ENCODE results near the gene TXNRD1. TPM values are rescaled to one million over a fixed set of nuclear protein-coding genes. Genes with fewer than 3 reads are reported as not detected.
A peak's percentile ranks its signal among the peaks of the same experiment; 100 is the strongest.
"Not testable (repeated sequence)": the region's sequence is repeated elsewhere in the genome, so short reads cannot be mapped to it uniquely, and the experiment has no call there.

The TXNRD1 gene
- total and polyA plus RNA-seq, 11 donors: 26.6 to 384 (median 90.8) TPM

GRCh38 chr12:104294158-104294859, 78.7 kb downstream of the TXNRD1 start:
- peak in 2 of 5 donors; percentile 20 to 35 for DNase-seq
- peaks cover 2 to 86% (median 66%) of the 10 kb centered on the region in 9 donors for H3K36me3 ChIP-seq
- peak overlapping the region in 1 of 12 donors; percentile 11 for H3K27ac ChIP-seq

GRCh38 chr12:104294927-104295668, 79.5 kb downstream of the TXNRD1 start:
- intact Hi-C loops (cut with DNase I): loop anchor here in 2 of 10 donors (2.0 to 5.0 kb wide), 2 partner anchors 78 to 80 kb away; partner anchors contain the start of gene TXNRD1 (in 2 of the 2)
- no peak for ATAC-seq
- TF ChIP-seq CTCF (IDR thresholded peaks at IDR 0.05): no peak
- TF ChIP-seq POLR2A (IDR thresholded peaks at IDR 0.05): no peak
- H3K4me3 ChIP-seq: no peak overlapping the region
- H3K9me3 ChIP-seq: no peaks in the 10 kb centered on the region
- H3K27ac ChIP-seq: peak overlapping the region in 1 of 12 donors; percentile 11
- no peaks in the 10 kb centered on the region for H3K27me3 ChIP-seq
- H3K4me1 ChIP-seq: peaks cover 0 to 85% (median 25%) of the 10 kb centered on the region in 12 donors
- no peak for DNase-seq
- peaks cover 2 to 86% (median 68%) of the 10 kb centered on the region in 9 donors for H3K36me3 ChIP-seq
- 77 to 84% (median 80%) methylated on average over 9 of the region's 9 CpGs for WGBS, 4 donors

More at GRCh38 chr12:104294158-104294859, 78.7 kb downstream of the TXNRD1 start:
- WGBS, 4 donors: 65 to 82% (median 72%) methylated on average over 3 to 16 of the region's 17 CpGs
- ATAC-seq, H3K27me3 ChIP-seq, H3K9me3 ChIP-seq, H3K4me3 ChIP-seq: not testable (repeated sequence)
- TF ChIP-seq CTCF (IDR thresholded peaks at IDR 0.05): peak in 5 of 12 donors; percentile 8 to 32 (median 21)
- peaks cover 0 to 85% (median 30%) of the 10 kb centered on the region in 12 donors for H3K4me1 ChIP-seq
- intact Hi-C loops (cut with DNase I): loop anchor here in 1 of 10 donors (2.0 kb wide), 1 partner anchor 80 kb away; the partner anchor contains the start of gene TXNRD1

- Histone ChIP-seq H3K27me3 (no peaks in the 10 kb centered on the region), H3K4me3 (no peak overlapping the region), H3K36me3 (peaks cover 2 to 85% (median 64%) of the 10 kb centered on the region in 9 donors), H3K4me1 (peaks cover 0 to 90% (median 23%) of the 10 kb centered on the region in 12 donors), H3K27ac (no peak overlapping the region), H3K9me3 (no peaks in the 10 kb centered on the region)
- TF ChIP-seq POLR2A (IDR thresholded peaks at IDR 0.05) (no peak), CTCF (IDR thresholded peaks at IDR 0.05) (no peak)
- WGBS, 4 donors: 87 to 94% (median 89%) methylated on average over 1 of the region's 1 CpG
- intact Hi-C loops (cut with DNase I): loop anchor here in 2 of 10 donors (2.0 to 5.0 kb wide), 2 partner anchors 79 to 81 kb away; partner anchors contain the start of gene TXNRD1 (in 2 of the 2)
- no peak for ATAC-seq
- DNase-seq: no peak
Observed at GRCh38 chr12:104295954-104296353, 80.4 kb downstream of the TXNRD1 start.

- DNase-seq (no peak), ATAC-seq (no peak)
- Histone ChIP-seq H3K4me1 (peaks cover 0 to 92% (median 23%) of the 10 kb centered on the region in 12 donors), H3K27me3 (no peaks in the 10 kb centered on the region), H3K36me3 (peaks cover 2 to 78% (median 56%) of the 10 kb centered on the region in 9 donors), H3K4me3 (no peak overlapping the region), H3K9me3 (no peaks in the 10 kb centered on the region), H3K27ac (no peak overlapping the region)
- intact Hi-C loops (cut with DNase I): loop anchor here in 1 of 10 donors (5.0 kb wide), 1 partner anchor 79 kb away; the partner anchor contains the start of gene TXNRD1
- TF ChIP-seq POLR2A (IDR thresholded peaks at IDR 0.05) (no peak), CTCF (IDR thresholded peaks at IDR 0.05) (no peak)
- WGBS, 4 donors: 90 to 98% (median 97%) methylated on average over 4 of the region's 4 CpGs
Observed at GRCh38 chr12:104296718-104297117, 81.1 kb downstream of the TXNRD1 start.
